K562 (cell line): ENCODE data around the gene MMP15. TPM values are rescaled to one million over a fixed set of nuclear protein-coding genes. Genes with fewer than 3 reads are reported as not detected.
A peak's percentile ranks its signal among the peaks of the same experiment; 100 is the strongest.

Experiments
- ATAC-seq: fragments of 200-7000 bp; cut with Tn5 transposase; 3 replicates; pipeline ENCODE4 v1.9.1; 2020; ENCODE audit warnings: moderate library complexity
- BruUV-seq: library from RNA; stranded (reverse); fragments of 400-500 nt; replicated peaks from 2 replicates; lab custom pipeline; 2021; lab: Mats Ljungman, UMichigan
- CTCF ChIA-PET: fragments of 300-600 bp; formaldehyde crosslinking; extraction: SDS; loops from one replicate; lab custom pipeline; 2021; ENCODE audit warnings: low intra/inter-chr PET ratio; lab: Yijun Ruan, JAX
- POLR2A ChIA-PET: fragments of 300-600, 350-650 bp; sonication (Branson Sonifier 250); formaldehyde crosslinking; extraction: SDS; loops from one replicate; lab custom pipeline; 2021; ENCODE audit warnings: antibody characterized with exemption, inconsistent platforms; lab: Yijun Ruan, JAX
- DNase-seq, 4 experiments: peaks; one replicate each; pipeline versions ENCODE4 v3.0.0 to v3.0.0-alpha.2; 2011 to 2018; ENCODE audit warnings: low spot score in 3 of 4, mixed read lengths in 3 of 4; ENCODE audit errors: extremely low read depth in 1 of 4
- FAIRE-seq: peaks from 2 replicates; lab custom pipeline; 2011; peaks lifted over from hg19 to GRCh38; lab: Jason Lieb, UNC
- H2AFZ ChIP-seq: 2 replicates; pipeline ENCODE4 v1.6.0; 2011; ENCODE audit warnings: low read depth, low read length, control low read depth, inconsistent platforms
- H3K27ac ChIP-seq: fragments of 200-600 bp; 3 replicates; pipeline ENCODE4 v1.8.0; 2011; ENCODE audit warnings: low read depth, mild to moderate bottlenecking, control low read depth, inconsistent platforms, low read length, moderate library complexity, mixed read lengths; ENCODE audit errors: extremely low read depth
- H3K27me3 ChIP-seq, 2 experiments: fragments of 300-600 bp in 1 of 2; 2 replicates in 1 of 2; 3 replicates in 1 of 2; pipeline versions ENCODE4 v1.6.0 to v1.8.0; 2011; ENCODE audit warnings: inconsistent platforms in 2 of 2, low read length in 2 of 2, mild to moderate bottlenecking in 1 of 2, mixed read lengths in 1 of 2, moderate library complexity in 1 of 2; ENCODE audit not compliant: control insufficient read depth in 2 of 2, insufficient read depth in 2 of 2
- H3K36me3 ChIP-seq: fragments of 300-600 bp; 3 replicates; pipeline ENCODE4 v1.8.0; 2011; ENCODE audit warnings: mild to moderate bottlenecking, low read length, inconsistent platforms; ENCODE audit not compliant: control insufficient read depth, insufficient read depth
- H3K4me1 ChIP-seq, 2 experiments: fragments of 200-600 bp in 1 of 2; replicated peaks in 1 of 2; 2 replicates in 1 of 2; 3 replicates in 1 of 2; pipeline versions ENCODE4 v1.5.1 to v1.8.0; 2011; ENCODE audit warnings: inconsistent platforms in 2 of 2, low read length in 2 of 2, mild to moderate bottlenecking in 1 of 2, mixed read lengths in 1 of 2, moderate library complexity in 1 of 2; ENCODE audit not compliant: control insufficient read depth in 2 of 2, insufficient read depth in 2 of 2
- H3K4me2 ChIP-seq: 2 replicates; pipeline ENCODE4 v1.6.1; 2011; ENCODE audit warnings: low read length, control low read depth, inconsistent platforms, mixed read lengths; ENCODE audit not compliant: insufficient read depth
- H3K4me3 ChIP-seq: fragments of 200-600 bp; sonication (generic), shearing (Covaris generic); 2 replicates; pipeline ENCODE4 v1.5.1; 2016; ENCODE audit warnings: control low read depth, inconsistent platforms
- H3K79me2 ChIP-seq: fragments of 200-600 bp; 3 replicates; pipeline ENCODE4 v1.8.0; 2011; ENCODE audit warnings: low read length, inconsistent platforms; ENCODE audit not compliant: control insufficient read depth, insufficient read depth
- H3K9ac ChIP-seq, 2 experiments: 2 replicates each; pipeline versions ENCODE4 v1.6.0 to v1.6.1; 2011; ENCODE audit warnings: low read depth in 2 of 2, low read length in 2 of 2, control low read depth in 1 of 2, inconsistent platforms in 1 of 2, mild to moderate bottlenecking in 1 of 2, mixed read lengths in 1 of 2; ENCODE audit not compliant: insufficient read depth in 1 of 2
- H3K9me1 ChIP-seq: one replicate; pipeline ENCODE4 v1.6.0; 2011; ENCODE audit warnings: inconsistent platforms, mild to moderate bottlenecking, low read length, moderate library complexity; ENCODE audit not compliant: control insufficient read depth, insufficient read depth
- H3K9me3 ChIP-seq: replicated peaks from 2 replicates; pipeline ENCODE4 v1.5.1; 2011; ENCODE audit warnings: low read depth, low read length, inconsistent platforms; ENCODE audit not compliant: control insufficient read depth, insufficient read depth
- H4K20me1 ChIP-seq: replicated peaks from 2 replicates; pipeline ENCODE4 v1.6.1; 2011; ENCODE audit warnings: low read length, inconsistent platforms, mixed read lengths; ENCODE audit not compliant: control insufficient read depth, insufficient read depth
- CEBPB ChIP-seq: fragments of 450-650 bp; IDR thresholded peaks from 2 replicates; pipeline ENCODE4 v1.6.1; 2016; ENCODE audit warnings: missing genetic modification characterization, missing compliant biosample characterization
- CHD2 ChIP-seq: IDR thresholded peaks from 2 replicates; pipeline ENCODE4 v1.6.1; 2011; ENCODE audit warnings: low read depth, low read length
- CHD4 ChIP-seq: fragments of 200-600 bp; sonication (generic); IDR thresholded peaks from 3 replicates; pipeline ENCODE4 v1.6.1; 2012; ENCODE audit warnings: low read depth, mild to moderate bottlenecking, mixed read lengths, low read length, inconsistent platforms; ENCODE audit not compliant: insufficient read depth, insufficient replicate concordance, poor library complexity, severe bottlenecking
- GABPA ChIP-seq: fragments of 200-800 bp; sonication (Bioruptor generic); conservative IDR thresholded peaks from 2 replicates; pipeline ENCODE4 v1.6.1; 2016; ENCODE audit warnings: low read depth, missing genetic modification characterization, missing compliant biosample characterization
- HNRNPK ChIP-seq: fragments of 200-400 bp; formaldehyde crosslinking; IDR thresholded peaks from one replicate; pipeline ENCODE4 v1.6.1; 2018; ENCODE audit warnings: mild to moderate bottlenecking, low read depth, low read length; ENCODE audit not compliant: poor library complexity, severe bottlenecking
- NEUROD1 ChIP-seq: fragments of 150-350 bp; IDR thresholded peaks from 2 replicates; pipeline ENCODE4 v1.6.1; 2014; ENCODE audit warnings: borderline replicate concordance, low read length, low read depth; ENCODE audit not compliant: partially characterized antibody
- PML ChIP-seq: IDR thresholded peaks from 2 replicates; pipeline ENCODE4 v1.6.1; 2012; ENCODE audit warnings: low read length, inconsistent platforms
- PTBP1 ChIP-seq: fragments of 200-400 bp; formaldehyde crosslinking; IDR thresholded peaks from 2 replicates; pipeline ENCODE4 v1.6.1; 2017; ENCODE audit warnings: low read depth, low read length
- PURB ChIP-seq: sonication (generic); formaldehyde crosslinking; IDR thresholded peaks from 2 replicates; pipeline ENCODE4 v1.9.0; 2021; ENCODE audit warnings: low read depth, mild to moderate bottlenecking, missing genetic modification reagents
- SNIP1 ChIP-seq: fragments of 450-650 bp; IDR thresholded peaks from 2 replicates; pipeline ENCODE4 v1.7.1; 2017; ENCODE audit warnings: low read depth, mild to moderate bottlenecking
- SRF ChIP-seq, 2 experiments: fragments of 250-450, 450-650 bp in 1 of 2; sonication (Bioruptor Pico) in 1 of 2; sonication (generic) in 1 of 2; formaldehyde crosslinking; IDR thresholded peaks; 2 replicates each; pipeline versions ENCODE4 v1.5.0 to v1.5.1; 2020 to 2022; ENCODE audit warnings: mild to moderate bottlenecking in 1 of 2, missing genetic modification reagents in 1 of 2
- ZNF232 ChIP-seq: sonication (generic); formaldehyde crosslinking; IDR thresholded peaks from 2 replicates; pipeline ENCODE4 v1.8.0; 2022; ENCODE audit warnings: mild to moderate bottlenecking, missing genetic modification reagents
- ZNF778 ChIP-seq: fragments of 450-650 bp; formaldehyde crosslinking; IDR thresholded peaks from 2 replicates; pipeline ENCODE4 v1.4.0; 2020; ENCODE audit warnings: mild to moderate bottlenecking, moderate library complexity
- WGBS: fragments of 100-300 bp; shearing (Covaris generic); methylation state at CpG from one replicate; pipeline ENCODE4 v1.1.6; 2016; ENCODE audit warnings: low coverage, mixed read lengths; ENCODE audit not compliant: insufficient coverage; ENCODE audit errors: missing lambda C conversion rate; 5-methylcytosine and 5-hydroxymethylcytosine counted together
- in situ Hi-C: fragments of 300-500 bp; cut with MboI; formaldehyde crosslinking; loops from 4 replicates; pipeline ENCODE4 v1.15.0; 2018; ENCODE audit warnings: inconsistent platforms, mixed read lengths
- intact Hi-C: fragments of 100-400 bp; cut with micrococcal nuclease; formaldehyde crosslinking; loops from 2 replicates; pipeline ENCODE4 v1.14.2; 2022
- polyA plus RNA-seq, 8 experiments: library from polyadenylated mRNA; depleted of rRNA in 4 of 8; stranded (reverse) in 5 of 8; unstranded in 3 of 8; fragments of >200 nt; fragmentation: Nextera tagmentation in 2 of 8; fragmentation: Illumina TruSeq in 1 of 8; extraction: Ambion mirVana in 2 of 8; extraction: Trizol in 1 of 8; gene quantifications; 2 replicates each; pipeline versions ENCODE4 v1.2.1 to v1.2.3, GENCODE V29; 2011 to 2014; ENCODE audit warnings: inconsistent platforms in 1 of 8, missing spikeins in 1 of 8
- total RNA-seq, 7 experiments: library from RNA; depleted of rRNA in 6 of 7; stranded (reverse); fragments of >200 nt in 6 of 7; fragmentation: Illumina TruSeq in 2 of 7; extraction: Trizol in 2 of 7; gene quantifications; 2 replicates each; pipeline versions ENCODE4 v1.2.1 to v1.2.3, GENCODE V29; 2011 to 2021; ENCODE audit warnings: low replicate concordance in 1 of 7
- TF ChIP-seq, protein P1 (sequence below): sonication (generic); IDR thresholded peaks from 2 replicates; pipeline ENCODE4 v1.6.1; 2016
- TF ChIP-seq, protein P2 (sequence below): sonication (generic); formaldehyde crosslinking; IDR thresholded peaks from 2 replicates; pipeline ENCODE4 v1.8.0; 2022; ENCODE audit warnings: mild to moderate bottlenecking, missing genetic modification reagents
- TF ChIP-seq, protein P3 (sequence below): fragments of 450-650 bp; IDR thresholded peaks from 2 replicates; pipeline ENCODE4 v1.6.1; 2016

Gene MMP15
- total and polyA plus RNA-seq, 9 of the 15 experiments (the other 6 are each of a cell fraction or from before 2014, with no cell fraction given) = 0.01 to 20.4 (median 5.5) TPM

DNA sequence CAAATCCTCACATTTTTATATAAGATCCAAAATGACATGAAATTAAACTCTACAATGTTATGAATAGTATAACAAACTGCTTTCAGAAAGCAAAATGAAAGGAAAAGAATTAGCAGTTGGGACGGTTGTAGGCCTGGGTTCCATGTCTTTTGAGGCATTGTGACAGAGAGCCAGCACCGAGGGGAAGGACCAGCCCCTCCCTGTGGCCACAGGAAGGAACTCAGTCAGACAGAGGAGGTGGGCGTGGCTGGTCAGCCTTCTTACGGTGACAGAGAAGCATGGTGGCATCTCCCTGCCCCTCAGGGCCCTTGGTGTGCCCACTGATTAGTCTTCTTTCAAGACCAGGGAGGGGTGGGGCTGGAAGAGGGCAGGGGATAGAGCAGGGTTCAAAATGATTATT, 30.8 kb upstream of the MMP15 start:
- no TSS peak for BruUV-seq
- Histone ChIP-seq H3K4me2 (no peak overlapping the region), H3K4me3 (no peak overlapping the region), H3K27ac (peak overlapping the region; percentile 34; the same call in 1 of the 3 replicates), H4K20me1 (peaks cover 5% of the 10 kb centered on the region), H2AFZ (peak overlapping the region; percentile 16; the same call in 1 of the 2 replicates), H3K9ac (no peak overlapping the region), H3K9me3 (no peaks in the 10 kb centered on the region), H3K36me3 (peaks cover 14% of the 10 kb centered on the region; the same call in 2 of the 3 replicates), H3K9me1 (peaks cover 4% of the 10 kb centered on the region), H3K79me2 (no peaks in the 10 kb centered on the region; the same call in 2 of the 3 replicates), H3K27me3 (no peaks in the 10 kb centered on the region), H3K4me1 (peaks cover 16 to 21% of the 10 kb centered on the region in 2 experiments; a peak in 4 of 5 replicates)
- POLR2A ChIA-PET = interaction anchor here (0.6 to 1.4 kb wide), 2 partner anchors 18 to 432 kb away, joined by 3 to 5 read pairs; a partner anchor contains a TSS
- in situ Hi-C loops = no loop called here
- ATAC-seq = peak; percentile 95
- peak; percentile 71 to 86 (median 74) for DNase-seq
- FAIRE-seq = peak; percentile 98
- CTCF ChIA-PET = interaction anchor here (0.6 to 1.1 kb wide), 4 partner anchors 131 to 343 kb away, joined by 3 to 4 read pairs (median 4); partner anchors contain the start of gene KIFC3
- intact Hi-C loops = loop anchor here (10.0 kb wide), 1 partner anchor 350 kb away; no protein-coding TSS in a partner anchor
- 3% methylated on average over 4 of the region's 4 CpGs for WGBS
- TF ChIP-seq SRF (CRISPR knock-in tag; IDR thresholded peaks at IDR 0.05) = no peak
- TF ChIP-seq, protein P1, sequence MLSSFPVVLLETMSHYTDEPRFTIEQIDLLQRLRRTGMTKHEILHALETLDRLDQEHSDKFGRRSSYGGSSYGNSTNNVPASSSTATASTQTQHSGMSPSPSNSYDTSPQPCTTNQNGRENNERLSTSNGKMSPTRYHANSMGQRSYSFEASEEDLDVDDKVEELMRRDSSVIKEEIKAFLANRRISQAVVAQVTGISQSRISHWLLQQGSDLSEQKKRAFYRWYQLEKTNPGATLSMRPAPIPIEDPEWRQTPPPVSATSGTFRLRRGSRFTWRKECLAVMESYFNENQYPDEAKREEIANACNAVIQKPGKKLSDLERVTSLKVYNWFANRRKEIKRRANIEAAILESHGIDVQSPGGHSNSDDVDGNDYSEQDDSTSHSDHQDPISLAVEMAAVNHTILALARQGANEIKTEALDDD = no peak
- TF ChIP-seq ZNF232 (CRISPR knock-in tag) = no peak
- TF ChIP-seq CHD4 = no peak
- TF ChIP-seq, protein P2, sequence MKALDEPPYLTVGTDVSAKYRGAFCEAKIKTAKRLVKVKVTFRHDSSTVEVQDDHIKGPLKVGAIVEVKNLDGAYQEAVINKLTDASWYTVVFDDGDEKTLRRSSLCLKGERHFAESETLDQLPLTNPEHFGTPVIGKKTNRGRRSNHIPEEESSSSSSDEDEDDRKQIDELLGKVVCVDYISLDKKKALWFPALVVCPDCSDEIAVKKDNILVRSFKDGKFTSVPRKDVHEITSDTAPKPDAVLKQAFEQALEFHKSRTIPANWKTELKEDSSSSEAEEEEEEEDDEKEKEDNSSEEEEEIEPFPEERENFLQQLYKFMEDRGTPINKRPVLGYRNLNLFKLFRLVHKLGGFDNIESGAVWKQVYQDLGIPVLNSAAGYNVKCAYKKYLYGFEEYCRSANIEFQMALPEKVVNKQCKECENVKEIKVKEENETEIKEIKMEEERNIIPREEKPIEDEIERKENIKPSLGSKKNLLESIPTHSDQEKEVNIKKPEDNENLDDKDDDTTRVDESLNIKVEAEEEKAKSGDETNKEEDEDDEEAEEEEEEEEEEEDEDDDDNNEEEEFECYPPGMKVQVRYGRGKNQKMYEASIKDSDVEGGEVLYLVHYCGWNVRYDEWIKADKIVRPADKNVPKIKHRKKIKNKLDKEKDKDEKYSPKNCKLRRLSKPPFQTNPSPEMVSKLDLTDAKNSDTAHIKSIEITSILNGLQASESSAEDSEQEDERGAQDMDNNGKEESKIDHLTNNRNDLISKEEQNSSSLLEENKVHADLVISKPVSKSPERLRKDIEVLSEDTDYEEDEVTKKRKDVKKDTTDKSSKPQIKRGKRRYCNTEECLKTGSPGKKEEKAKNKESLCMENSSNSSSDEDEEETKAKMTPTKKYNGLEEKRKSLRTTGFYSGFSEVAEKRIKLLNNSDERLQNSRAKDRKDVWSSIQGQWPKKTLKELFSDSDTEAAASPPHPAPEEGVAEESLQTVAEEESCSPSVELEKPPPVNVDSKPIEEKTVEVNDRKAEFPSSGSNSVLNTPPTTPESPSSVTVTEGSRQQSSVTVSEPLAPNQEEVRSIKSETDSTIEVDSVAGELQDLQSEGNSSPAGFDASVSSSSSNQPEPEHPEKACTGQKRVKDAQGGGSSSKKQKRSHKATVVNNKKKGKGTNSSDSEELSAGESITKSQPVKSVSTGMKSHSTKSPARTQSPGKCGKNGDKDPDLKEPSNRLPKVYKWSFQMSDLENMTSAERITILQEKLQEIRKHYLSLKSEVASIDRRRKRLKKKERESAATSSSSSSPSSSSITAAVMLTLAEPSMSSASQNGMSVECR (CRISPR knock-in tag) = 0 out of 2 replicates have a peak, but pooled peaks have one; percentile 6
- TF ChIP-seq ZNF778 (CRISPR knock-in tag) = no peak
- no peak for TF ChIP-seq PTBP1
- peak; percentile 66 for TF ChIP-seq GABPA (tag)
- TF ChIP-seq HNRNPK = no peak
- TF ChIP-seq CHD2 = no peak
- TF ChIP-seq PML = no peak
- TF ChIP-seq PURB (CRISPR knock-in tag) = no peak
- peak; percentile 52 for TF ChIP-seq CEBPB (tag)
- no peak for TF ChIP-seq SNIP1
- TF ChIP-seq, protein P3, sequence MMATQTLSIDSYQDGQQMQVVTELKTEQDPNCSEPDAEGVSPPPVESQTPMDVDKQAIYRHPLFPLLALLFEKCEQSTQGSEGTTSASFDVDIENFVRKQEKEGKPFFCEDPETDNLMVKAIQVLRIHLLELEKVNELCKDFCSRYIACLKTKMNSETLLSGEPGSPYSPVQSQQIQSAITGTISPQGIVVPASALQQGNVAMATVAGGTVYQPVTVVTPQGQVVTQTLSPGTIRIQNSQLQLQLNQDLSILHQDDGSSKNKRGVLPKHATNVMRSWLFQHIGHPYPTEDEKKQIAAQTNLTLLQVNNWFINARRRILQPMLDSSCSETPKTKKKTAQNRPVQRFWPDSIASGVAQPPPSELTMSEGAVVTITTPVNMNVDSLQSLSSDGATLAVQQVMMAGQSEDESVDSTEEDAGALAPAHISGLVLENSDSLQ = peak; percentile 31
- TF ChIP-seq NEUROD1 = no peak
